IPS-NIHi7 (cell line): ENCODE data around the gene CLUH.
"Not testable (repeated sequence)": the region's sequence is repeated elsewhere in the genome, so short reads cannot be mapped to it uniquely, and the experiment has no call there.

Source experiments
- DNase-seq: peaks from one replicate; pipeline ENCODE4 v3.0.0; 2012; ENCODE audit warnings: mixed read lengths; ENCODE audit errors: extremely low spot score

The CLUH gene

DNA sequence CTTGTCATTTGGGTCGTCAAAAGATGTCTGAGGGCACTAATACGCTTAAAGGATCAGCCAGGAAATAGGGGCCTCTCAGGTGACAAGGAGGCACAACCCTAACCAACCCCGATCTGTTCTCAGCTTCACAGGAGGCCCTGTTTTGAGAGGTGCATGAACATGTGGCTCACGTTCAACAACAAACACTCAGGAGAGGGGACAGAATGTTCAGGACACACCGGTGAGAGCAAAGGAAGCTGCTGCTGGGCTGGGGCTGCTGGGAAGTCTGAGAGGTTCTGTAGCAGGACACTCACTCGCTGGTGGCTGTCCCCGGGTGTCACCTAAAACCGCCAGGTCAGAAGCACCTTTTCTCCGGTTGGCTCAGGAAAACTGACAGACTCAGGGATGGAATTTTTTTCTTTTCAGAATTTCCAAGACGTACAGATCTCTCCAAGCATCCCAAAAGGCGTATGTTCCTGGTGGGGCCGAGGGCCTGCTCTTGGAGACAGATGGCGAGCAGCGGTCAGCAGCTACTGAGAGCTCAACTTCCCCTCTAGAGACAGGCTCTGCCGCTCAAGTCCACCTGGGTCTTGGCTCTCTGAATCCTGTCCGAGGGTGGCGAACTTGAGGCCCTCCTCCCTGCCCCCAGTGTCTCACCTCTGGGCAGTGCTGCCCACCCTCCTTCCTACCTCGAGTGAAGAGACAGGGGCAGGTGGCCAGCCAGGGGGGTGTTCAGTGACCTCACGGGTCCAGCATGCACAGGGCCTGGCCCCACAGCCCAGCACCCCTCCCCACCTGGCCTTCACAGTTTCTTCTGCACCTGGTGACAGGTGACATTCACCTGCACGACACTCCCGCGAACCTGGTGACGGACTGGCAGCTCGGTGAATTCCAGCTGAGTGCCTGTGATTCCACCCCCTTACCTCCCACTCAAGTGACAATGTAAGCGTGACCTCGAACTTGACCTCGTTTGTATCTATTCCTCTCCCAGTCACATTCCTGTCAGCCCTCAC, 22.9 kb downstream of the CLUH start:
- DNase-seq = peak; percentile 9

DNA sequence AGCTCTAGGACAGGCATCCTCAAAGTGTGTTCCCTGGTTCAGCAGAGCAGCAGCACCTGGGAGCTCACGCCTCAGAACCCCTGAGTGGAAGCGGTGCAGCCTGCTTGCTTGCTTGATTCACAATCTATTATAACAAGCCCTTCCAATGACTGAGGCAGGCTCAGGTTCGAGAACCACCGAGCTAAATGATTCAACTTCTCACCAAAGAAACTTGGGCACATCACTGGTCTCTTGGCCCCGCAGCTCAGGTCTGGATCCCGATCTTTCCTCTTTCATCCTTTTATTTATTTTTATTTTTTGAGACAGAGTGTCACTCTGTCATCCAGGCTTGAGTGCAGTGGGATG, 24.5 kb downstream of the CLUH start:
- DNase-seq = no peak

DNA sequence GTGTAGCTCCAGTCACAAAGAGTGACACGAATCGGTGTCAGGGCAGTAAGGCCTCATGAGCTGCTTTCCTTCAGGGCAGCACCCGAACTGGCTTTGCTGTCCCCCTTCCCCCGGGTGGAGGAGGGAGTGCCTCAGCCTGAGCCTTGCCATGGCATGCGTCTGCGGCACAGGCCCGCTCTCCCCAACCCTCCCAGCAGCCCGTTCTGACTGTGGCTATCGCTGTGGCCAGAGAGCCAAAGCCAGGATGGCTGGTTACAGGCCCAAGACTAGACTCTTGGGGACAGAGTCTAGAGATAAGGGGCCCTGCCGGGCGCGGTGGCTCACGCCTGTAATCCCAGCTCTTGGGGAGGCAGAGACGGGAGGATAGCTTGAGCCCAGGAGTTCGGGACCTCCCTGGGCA, 25.9 kb downstream of the CLUH start:
- peak; percentile 30 for DNase-seq

DNA sequence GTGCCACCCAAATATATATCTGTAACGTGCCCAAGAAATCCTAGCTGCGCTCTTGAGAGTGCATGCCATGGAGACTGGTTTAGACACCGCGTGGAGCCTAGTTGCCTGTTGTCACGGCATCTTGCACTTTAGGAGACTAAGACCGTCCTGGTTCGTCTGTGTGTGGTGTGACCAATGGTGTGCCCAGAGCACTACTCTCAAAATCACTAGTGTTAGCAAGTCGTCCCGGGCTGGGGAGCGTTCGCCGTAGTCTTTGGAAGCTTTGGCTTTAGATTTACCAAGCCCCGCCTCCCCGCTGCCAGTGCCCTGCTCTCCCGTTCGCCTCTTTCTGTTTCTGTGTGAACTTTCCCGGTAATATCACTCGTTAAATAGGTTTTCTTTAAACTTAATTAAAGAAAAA, 27.0 kb downstream of the CLUH start:
- no peak for DNase-seq

DNA sequence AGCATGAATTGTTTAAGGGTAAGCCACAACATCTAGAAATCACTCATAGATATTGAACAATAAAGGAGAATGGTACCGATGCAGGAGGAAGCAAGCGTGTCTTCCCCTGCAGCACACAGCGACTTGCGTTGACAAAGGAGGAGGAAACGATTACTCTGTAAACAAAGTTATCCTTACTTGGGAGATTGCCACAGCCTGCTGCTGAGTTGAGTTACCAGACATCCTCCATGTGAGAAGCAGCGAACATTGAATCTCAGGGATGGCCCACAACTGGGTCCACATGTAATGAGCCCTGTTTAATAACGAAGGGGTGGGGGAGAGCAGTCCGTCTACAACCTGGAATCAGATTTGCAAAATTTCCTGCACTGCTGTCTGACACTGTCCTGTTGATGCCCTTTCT, 27.7 kb downstream of the CLUH start:
- DNase-seq = no peak

DNA sequence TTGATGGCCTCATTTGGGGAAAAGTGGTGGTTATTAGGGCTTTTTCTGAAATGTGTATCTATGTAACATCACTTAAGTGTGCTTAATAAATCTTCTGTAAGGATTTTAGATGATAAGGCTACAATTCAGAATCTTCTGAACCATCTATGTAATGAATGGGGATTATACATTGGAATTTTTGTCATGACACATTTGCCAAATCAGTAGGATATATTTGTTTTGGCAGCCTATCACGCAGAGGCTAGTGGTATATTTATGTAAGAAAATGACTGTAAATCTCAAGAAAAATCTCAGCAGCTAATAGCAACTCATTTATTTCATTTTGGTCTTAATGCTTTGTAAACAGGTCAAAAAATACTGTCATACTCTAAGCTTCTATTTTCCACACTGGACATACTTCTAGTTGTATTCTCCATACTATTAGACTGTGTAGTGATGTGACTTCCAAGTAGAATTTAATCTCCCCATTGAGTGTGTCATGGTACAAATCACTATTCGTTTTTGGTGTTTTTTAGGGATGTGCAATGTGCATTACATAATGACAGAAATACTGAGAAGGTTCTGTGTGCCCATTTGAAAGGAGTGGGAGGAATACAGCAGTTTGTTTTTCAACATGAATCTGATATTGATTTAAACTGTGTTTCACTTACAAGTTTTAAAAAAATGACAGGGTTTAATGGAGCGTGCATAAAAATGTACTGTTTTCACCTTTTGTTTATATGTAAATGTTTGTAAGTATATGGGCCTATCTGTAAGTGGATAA, 29.2 kb downstream of the CLUH start:
- DNase-seq = no peak

DNA sequence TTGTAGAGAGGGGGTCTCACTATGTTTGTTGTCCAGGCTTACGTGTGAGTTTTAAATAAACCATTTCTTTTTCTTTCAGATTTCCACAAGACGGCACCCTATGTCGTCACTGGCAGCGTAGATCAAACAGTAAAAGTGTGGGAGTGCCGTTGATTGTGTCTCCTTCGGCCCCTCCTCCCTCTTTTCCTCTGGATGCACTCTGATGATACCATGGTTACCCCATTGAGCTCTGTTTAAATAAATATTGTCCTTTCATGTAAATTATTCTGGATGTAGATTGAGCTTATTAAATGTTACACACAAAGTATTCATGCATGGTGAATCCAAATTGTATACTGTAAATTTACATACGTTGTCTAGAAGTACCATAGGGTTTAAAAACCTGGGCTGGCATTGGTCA, 29.9 kb downstream of the CLUH start:
- no peak for DNase-seq

DNA sequence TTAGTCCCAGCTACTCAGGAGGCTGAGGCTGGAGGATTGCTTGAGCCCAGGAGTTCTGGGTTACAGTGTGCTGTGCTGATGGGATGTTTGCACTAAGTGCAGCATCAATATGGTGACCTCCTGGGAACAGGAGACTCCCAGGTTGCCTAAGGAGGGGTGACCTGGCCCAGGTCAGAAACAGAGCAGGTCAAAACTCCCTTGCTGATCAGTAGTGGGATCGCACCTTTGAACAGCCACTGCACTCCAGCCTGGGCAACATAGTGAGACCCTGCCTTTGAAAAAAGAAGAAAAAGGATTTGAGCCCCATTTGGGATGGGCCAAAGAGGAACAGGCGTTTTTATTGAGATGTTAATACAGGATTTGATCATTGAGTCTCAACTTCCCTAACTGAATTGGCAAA, 30.6 kb downstream of the CLUH start:
- DNase-seq = no peak

DNA sequence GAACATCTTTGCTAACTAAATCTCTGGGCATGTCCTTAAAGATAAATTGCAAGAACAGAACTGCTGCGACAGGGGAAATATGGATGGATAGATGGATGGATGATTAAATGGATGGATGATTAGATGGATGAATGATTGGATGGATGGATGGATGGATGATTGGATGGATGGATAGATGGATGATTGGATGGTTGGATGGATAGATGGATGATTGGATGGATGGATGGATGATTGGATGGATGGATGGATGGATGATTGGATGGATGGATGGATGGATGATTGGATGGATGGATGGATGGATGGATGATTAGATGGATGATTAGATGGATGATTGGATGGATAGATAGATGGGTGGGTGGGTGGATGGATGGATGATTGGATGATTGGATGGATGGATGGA, 32.3 kb downstream of the CLUH start:
- DNase-seq = not testable (repeated sequence)

DNA sequence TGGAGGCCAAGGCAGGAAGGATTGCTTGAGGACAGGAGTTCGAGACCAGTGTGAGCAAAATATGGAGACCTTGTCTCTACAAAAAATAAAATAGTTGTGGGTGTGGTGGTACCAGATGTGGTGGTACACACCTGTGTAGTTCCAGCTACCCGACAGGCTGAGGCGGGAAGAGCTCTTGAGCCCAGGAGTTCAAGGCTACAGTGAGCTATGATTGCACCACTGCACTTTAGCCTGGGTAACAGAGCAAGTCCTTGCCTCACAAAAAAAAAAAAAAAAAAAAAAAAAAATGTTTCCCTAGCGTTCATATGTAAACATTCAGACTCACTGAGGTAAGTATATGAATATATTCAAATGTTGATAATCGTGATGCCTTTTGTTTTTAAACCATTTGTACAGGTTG, 39.5 kb downstream of the CLUH start:
- no peak for DNase-seq

DNA sequence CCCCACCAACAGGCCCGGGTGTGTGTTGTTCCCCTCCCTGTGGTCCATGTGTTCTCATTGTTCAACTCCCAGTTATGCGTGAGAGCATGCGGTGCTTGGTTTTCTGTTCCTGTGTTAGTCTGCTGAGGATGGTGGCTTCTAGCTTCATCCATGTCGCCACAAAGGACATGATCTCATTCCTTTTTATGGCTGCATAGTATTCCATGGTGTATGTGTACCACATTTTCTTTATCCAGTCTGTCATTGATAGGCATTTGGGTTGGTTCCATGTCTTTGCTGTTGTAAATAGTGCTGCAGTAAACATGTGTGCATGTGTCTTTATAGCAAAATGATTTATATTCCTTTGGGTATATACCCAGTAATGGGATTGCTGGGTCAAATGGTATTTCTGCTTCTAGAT, 51.2 kb downstream of the CLUH start:
- DNase-seq = not testable (repeated sequence)

DNA sequence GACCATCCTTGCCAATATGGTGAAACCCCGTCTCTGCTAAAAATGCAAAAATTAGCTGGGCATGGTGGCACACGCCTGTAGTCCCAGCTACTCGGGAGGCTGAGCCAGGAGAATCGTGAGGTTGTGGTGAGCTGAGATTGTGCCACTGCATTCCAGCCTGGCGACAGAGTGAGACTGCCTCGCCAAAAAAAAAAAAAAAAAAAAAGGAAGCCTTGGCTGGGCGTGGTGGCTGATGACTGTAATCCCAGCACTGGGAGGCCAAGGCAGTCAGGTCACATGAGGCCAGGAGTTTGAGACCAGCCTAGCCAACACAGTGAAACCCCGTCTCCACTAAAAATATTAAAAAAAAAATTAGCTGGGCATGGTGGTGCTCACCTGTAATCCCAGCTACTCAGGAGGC, 52.2 kb downstream of the CLUH start:
- DNase-seq = not testable (repeated sequence)

DNA sequence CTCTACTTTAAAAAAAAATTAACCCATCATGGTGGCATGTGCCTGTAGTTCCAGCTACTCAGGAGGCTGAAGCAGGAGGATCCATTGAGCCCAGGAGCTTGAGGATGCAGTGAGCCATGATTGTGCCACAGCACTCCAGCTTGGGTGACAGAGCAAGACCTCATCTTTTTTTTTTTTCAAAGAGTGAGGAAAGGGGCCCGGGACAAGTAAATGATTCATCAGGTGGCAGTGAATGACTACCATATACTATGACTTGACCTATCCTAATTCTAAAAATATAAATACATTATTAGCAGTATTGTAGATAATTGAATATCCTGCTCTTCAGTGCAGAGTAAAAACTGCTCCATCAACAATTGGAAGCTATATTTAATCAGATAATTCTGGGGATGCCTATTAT, 55.3 kb downstream of the CLUH start:
- DNase-seq = no peak

DNA sequence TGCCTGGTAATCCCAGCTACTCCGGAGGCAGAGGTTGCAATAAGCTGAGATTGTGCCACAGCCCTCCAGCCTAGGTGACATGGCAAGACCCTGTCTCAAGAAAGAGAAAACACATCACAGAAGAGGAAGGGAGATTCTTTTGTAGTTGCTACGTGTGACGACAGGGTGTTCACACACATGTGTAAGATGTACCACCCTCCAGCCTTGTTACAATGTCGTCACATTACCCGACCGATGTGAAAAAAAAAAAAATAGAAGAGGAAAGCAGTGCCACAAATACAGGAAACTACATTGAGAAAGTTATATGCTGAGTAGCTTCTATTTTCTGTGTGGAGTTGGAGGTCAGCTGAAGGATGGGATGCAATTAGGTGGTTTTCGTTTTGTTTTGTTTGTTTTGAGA, 56.0 kb downstream of the CLUH start:
- no peak for DNase-seq

DNA sequence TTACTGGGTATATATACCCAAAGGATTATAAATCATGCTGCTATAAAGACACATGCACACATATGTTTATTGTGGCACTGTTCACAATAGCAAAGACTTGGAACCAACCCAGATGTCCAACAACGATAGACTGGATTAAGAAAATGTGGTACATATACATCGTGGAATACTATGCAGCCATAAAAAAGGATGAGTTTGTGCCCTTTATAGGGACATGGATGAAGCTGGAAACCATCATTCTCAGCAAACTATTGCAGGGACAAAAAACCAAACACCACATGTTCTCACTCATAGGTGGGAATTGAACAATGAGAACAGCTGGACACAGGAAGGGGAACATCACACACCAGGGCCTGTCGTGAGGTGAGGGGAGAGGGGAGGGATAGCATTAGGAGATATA, 58.7 kb downstream of the CLUH start:
- DNase-seq = not testable (repeated sequence)

DNA sequence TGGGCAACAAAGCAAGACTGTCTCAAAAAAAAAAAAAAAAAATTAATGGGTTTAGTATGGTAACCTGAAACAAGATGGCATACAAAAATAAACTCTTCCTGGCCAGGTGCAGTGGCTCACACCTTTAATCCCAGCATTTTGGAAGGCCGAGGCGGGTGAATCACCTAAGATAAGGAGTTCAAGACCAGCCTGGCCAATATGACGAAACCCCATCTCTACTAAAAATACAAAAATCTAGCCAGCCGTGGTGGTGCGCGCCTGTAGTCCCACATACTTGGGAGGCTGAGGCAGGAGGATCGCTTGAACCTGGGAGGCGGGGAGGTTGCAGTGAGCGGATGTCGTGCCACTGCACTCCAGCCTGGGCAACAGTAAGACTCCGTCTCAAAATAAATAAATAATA, 62.4 kb downstream of the CLUH start:
- DNase-seq = no peak

DNA sequence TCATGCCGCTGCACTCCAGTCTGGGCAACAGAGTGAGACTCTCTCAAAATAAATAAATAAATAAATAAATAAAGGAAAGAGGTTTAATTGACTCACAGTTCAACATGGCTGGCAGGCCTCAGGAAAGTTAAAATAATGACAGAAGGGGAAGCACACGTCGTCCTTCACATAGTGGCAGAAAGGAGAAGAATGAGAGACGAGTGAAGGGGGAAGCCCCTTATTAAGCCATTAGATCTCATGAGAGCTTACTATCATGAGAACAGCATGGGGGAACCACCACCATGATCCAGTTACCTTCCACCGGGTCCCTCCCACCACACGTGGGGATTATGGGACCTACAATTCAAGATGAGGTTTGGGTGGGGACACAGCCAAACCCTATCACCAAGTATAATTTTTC, 63.6 kb downstream of the CLUH start:
- no peak for DNase-seq

DNA sequence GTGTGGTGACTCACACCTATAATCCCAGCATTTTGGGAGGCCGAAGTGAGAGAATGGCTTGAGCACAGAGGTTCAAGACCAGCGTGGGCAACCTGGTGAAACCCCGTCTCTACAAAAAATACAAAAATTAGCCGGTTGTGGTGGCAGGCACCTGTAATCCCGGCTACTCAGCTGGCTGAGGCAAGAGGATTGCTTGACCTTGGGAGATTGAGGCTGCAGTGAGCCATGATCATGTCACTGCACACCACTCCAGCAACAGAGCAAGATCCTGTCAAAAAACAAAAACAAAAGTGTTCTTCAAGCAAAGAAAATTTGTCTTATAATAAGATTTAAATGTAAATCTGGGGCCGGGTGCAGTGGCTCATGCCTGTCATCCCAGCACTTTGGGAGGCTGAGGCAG, 66.6 kb downstream of the CLUH start:
- DNase-seq = no peak
